HuH-7 (cell line): ENCODE data around the gene MTSS2.

Experiments used
- DNase-seq: peaks from one replicate; pipeline ENCODE4 v3.0.0; 2011; ENCODE audit warnings: low spot score

Gene MTSS2

GRCh38 chr16:70715055-70715858, 29.4 kb upstream of the MTSS2 start:
- DNase-seq, result no peak

- DNase-seq, result no peak
Observed at GRCh38 chr16:70714581-70715054, 28.8 kb upstream of the MTSS2 start.

GRCh38 chr16:70713824-70714223, 28.0 kb upstream of the MTSS2 start:
- DNase-seq, result no peak

- no peak for DNase-seq
Observed at GRCh38 chr16:70713342-70713741, 27.5 kb upstream of the MTSS2 start.

GRCh38 chr16:70712942-70713341, 27.1 kb upstream of the MTSS2 start:
- DNase-seq, result no peak

GRCh38 chr16:70712359-70712758, 26.5 kb upstream of the MTSS2 start:
- DNase-seq, result no peak

GRCh38 chr16:70711211-70712031, 25.6 kb upstream of the MTSS2 start:
- peak; percentile 88 for DNase-seq

GRCh38 chr16:70710422-70711210, 24.8 kb upstream of the MTSS2 start:
- DNase-seq, result no peak

GRCh38 chr16:70709942-70710341, 24.1 kb upstream of the MTSS2 start:
- DNase-seq, result no peak

- DNase-seq, result no peak
Observed at GRCh38 chr16:70709457-70709856, 23.6 kb upstream of the MTSS2 start.

GRCh38 chr16:70708366-70709246, 22.8 kb upstream of the MTSS2 start:
- DNase-seq, result no peak

GRCh38 chr16:70706948-70707465, 21.2 kb upstream of the MTSS2 start:
- no peak for DNase-seq

- DNase-seq, result no peak
Observed at GRCh38 chr16:70705056-70705455, 19.2 kb upstream of the MTSS2 start.

- DNase-seq, result no peak
Observed at GRCh38 chr16:70704586-70704985, 18.7 kb upstream of the MTSS2 start.

GRCh38 chr16:70703835-70704381, 18.1 kb upstream of the MTSS2 start:
- DNase-seq, result no peak

GRCh38 chr16:70703041-70703834, 17.4 kb upstream of the MTSS2 start:
- no peak for DNase-seq

- no peak for DNase-seq
Observed at GRCh38 chr16:70702624-70703023, 16.8 kb upstream of the MTSS2 start.

- DNase-seq, result no peak
Observed at GRCh38 chr16:70701998-70702397, 16.1 kb upstream of the MTSS2 start.

- DNase-seq, result no peak
Observed at GRCh38 chr16:70701596-70701995, 15.7 kb upstream of the MTSS2 start.

GRCh38 chr16:70701036-70701435, 15.2 kb upstream of the MTSS2 start:
- no peak for DNase-seq
